Subcutaneous adipose tissue (tissue), 4 donors: ENCODE results near the gene TMEM255B. TPM values are rescaled to one million over a fixed set of nuclear protein-coding genes. Genes with fewer than 3 reads are reported as not detected.

Experiments
- CTCF ChIP-seq: fragments of 450-650 bp; IDR thresholded peaks from one replicate; pipeline ENCODE4 v1.5.1; 2016; ENCODE audit warnings: low read depth, mild to moderate bottlenecking, control low read depth, antibody characterized with exemption, moderate library complexity
- total RNA-seq, 4 donors: library from RNA; depleted of rRNA; stranded (reverse); fragments of >200 nt; gene quantifications; one replicate each; pipeline ENCODE4 v1.1.0, GENCODE V29; 2016

The TMEM255B gene
- total RNA-seq, 4 donors from 2014 or later: 1.5 to 19.2 (median 5.2) TPM

GRCh38 chr13:113728571-113729054, 30.4 kb upstream of the TMEM255B start:
- no peak for TF ChIP-seq CTCF

GRCh38 chr13:113729187-113730019, 29.6 kb upstream of the TMEM255B start:
- no peak for TF ChIP-seq CTCF

GRCh38 chr13:113730258-113730691, 28.8 kb upstream of the TMEM255B start:
- TF ChIP-seq CTCF: no peak

- TF ChIP-seq CTCF: no peak
Measured at GRCh38 chr13:113730831-113731191, 28.2 kb upstream of the TMEM255B start.

- no peak for TF ChIP-seq CTCF
Measured at GRCh38 chr13:113731192-113732175, 27.5 kb upstream of the TMEM255B start.

GRCh38 chr13:113732176-113732960, 26.7 kb upstream of the TMEM255B start:
- TF ChIP-seq CTCF: no peak
